Urinary bladder (tissue), 4 donors: ENCODE measurements around the gene HEXA. TPM values are rescaled to one million over a fixed set of nuclear protein-coding genes. Genes with fewer than 3 reads are reported as not detected.

ENCODE experiments used
- DNase-seq: peaks from one replicate; pipeline ENCODE4 v3.0.0-alpha.2; 2015; ENCODE audit errors: extremely low spot score
- H3K27ac ChIP-seq: one replicate; pipeline ENCODE4 v1.5.1; 2013; ENCODE audit warnings: low read depth, mild to moderate bottlenecking, moderate library complexity
- H3K36me3 ChIP-seq: one replicate; pipeline ENCODE4 v1.6.1; 2013; ENCODE audit warnings: mild to moderate bottlenecking, moderate library complexity; ENCODE audit not compliant: insufficient read depth
- H3K4me1 ChIP-seq: one replicate; pipeline ENCODE4 v1.6.1; 2013; ENCODE audit warnings: mild to moderate bottlenecking, moderate library complexity; ENCODE audit not compliant: insufficient read depth
- H3K4me3 ChIP-seq: one replicate; pipeline ENCODE4 v1.5.1; 2013; ENCODE audit warnings: low read depth, low read length
- WGBS: extraction: QIAGEN DNeasy Blood & Tissue Kit; methylation state at CpG from one replicate; pipeline ENCODE4 v1.1.7; 2013; 5-methylcytosine and 5-hydroxymethylcytosine counted together
- polyA plus RNA-seq: library from polyadenylated mRNA; stranded (reverse); fragments of 200-250 nt; gene quantifications from one replicate; pipeline ENCODE4 v1.2.3, GENCODE V29; 2013
- total RNA-seq: library from RNA; depleted of rRNA; stranded (reverse); fragments of >200 nt; gene quantifications from one replicate; pipeline ENCODE4 v1.2.3, GENCODE V29; 2014
- donor health status: healthy with polysubstance abuse.
- donor health status: healthy.

The HEXA gene
- total and polyA plus RNA-seq, 2 donors = 64.0 to 87.1 TPM

GRCh38 chr15:72304596-72304995, 71.2 kb downstream of the HEXA start:
- DNase-seq = no peak
- WGBS = 91% methylated on average over 7 of the region's 7 CpGs
- H3K36me3 ChIP-seq = no peaks in the 10 kb centered on the region

DNA sequence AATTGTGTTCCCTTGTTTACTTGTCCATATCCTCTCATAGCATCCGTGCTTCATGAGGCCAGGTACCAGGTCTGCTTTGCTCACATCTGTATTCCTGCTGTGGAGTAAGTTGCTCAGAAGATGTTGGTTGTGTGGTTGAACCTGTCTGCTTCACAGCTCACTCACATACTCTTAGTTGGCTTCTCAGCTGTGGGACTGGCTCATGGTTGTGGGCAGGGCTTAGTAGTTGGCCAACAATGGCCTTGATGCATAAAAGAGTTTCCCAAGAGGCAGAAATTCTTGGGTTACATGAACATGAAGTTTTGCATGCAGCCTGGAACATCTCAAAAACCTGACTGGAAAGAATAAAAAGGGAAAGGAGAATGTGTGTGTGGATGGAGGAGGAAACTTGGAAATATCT, 72.9 kb downstream of the HEXA start:
- 55% methylated on average over 1 of the region's 1 CpG for WGBS
- Histone ChIP-seq H3K36me3 (no peaks in the 10 kb centered on the region), H3K27ac (no peak overlapping the region), H3K4me3 (no peak overlapping the region), H3K4me1 (no peaks in the 10 kb centered on the region)
- no peak for DNase-seq

More at GRCh38 chr15:72304596-72304995, 71.2 kb downstream of the HEXA start:
- Histone ChIP-seq H3K4me3 (no peak overlapping the region), H3K27ac (no peak overlapping the region), H3K4me1 (no peaks in the 10 kb centered on the region)

Other genes with a start within 250 kb of the HEXA start
- 0.74 TPM for gene GRAMD2A, start 178.2 kb downstream of the HEXA start, total RNA-seq
- gene GRAMD2A, start 178.2 kb downstream of the HEXA start, polyA plus RNA-seq = 0.19 TPM
- gene PKM, start 144.8 kb downstream of the HEXA start, total RNA-seq = 230 TPM
- gene PKM, start 144.8 kb downstream of the HEXA start, polyA plus RNA-seq = 524 TPM
- gene PARP6, start 103.5 kb downstream of the HEXA start, total RNA-seq = 33.7 TPM
- gene PARP6, start 103.5 kb downstream of the HEXA start, polyA plus RNA-seq = 41.6 TPM
- 1.5 TPM for gene CELF6, start 55.9 kb downstream of the HEXA start, total RNA-seq
- 3.0 TPM for gene CELF6, start 55.9 kb downstream of the HEXA start, polyA plus RNA-seq
- not detected for gene TMEM202, start 22.3 kb upstream of the HEXA start, total RNA-seq
- gene TMEM202, start 22.3 kb upstream of the HEXA start, polyA plus RNA-seq = not detected
- 79.2 TPM for gene ARIH1, start 98.3 kb upstream of the HEXA start, total RNA-seq
- 41.1 TPM for gene ARIH1, start 98.3 kb upstream of the HEXA start, polyA plus RNA-seq